Lower lobe of right lung (tissue), 2 donors: ENCODE data around the gene GPR149. TPM values are rescaled to one million over a fixed set of nuclear protein-coding genes. Genes with fewer than 3 reads are reported as not detected.

Experiments
- ATAC-seq, 2 donors: fragments of 200-7000 bp; cut with Tn5 transposase; one replicate each; pipeline ENCODE4 v1.9.1; 2020 to 2022; ENCODE audit warnings: mild to moderate bottlenecking in 2 of 2, moderate library complexity in 2 of 2
- DNase-seq: peaks from one replicate; pipeline ENCODE4 v3.0.0-alpha.2; 2020
- H3K27ac ChIP-seq: fragments of 200-600 bp; one replicate; pipeline ENCODE4 v1.8.0; 2022
- H3K27me3 ChIP-seq: fragments of 200-600 bp; one replicate; pipeline ENCODE4 v1.8.0; 2022; ENCODE audit warnings: low read depth
- H3K36me3 ChIP-seq: fragments of 200-600 bp; one replicate; pipeline ENCODE4 v1.8.0; 2022; ENCODE audit warnings: mild to moderate bottlenecking
- H3K4me1 ChIP-seq: fragments of 200-600 bp; one replicate; pipeline ENCODE4 v1.8.0; 2022
- H3K4me3 ChIP-seq: fragments of 200-600 bp; one replicate; pipeline ENCODE4 v1.8.0; 2022; ENCODE audit warnings: mild to moderate bottlenecking
- H3K9me3 ChIP-seq: fragments of 200-600 bp; one replicate; pipeline ENCODE4 v1.8.0; 2022
- CTCF ChIP-seq: fragments of 200-600 bp; IDR thresholded peaks from one replicate; pipeline ENCODE4 v1.8.0; 2022; ENCODE audit warnings: antibody characterized with exemption, mild to moderate bottlenecking
- intact Hi-C: fragments of 100-400 bp; cut with DNase I; formaldehyde crosslinking; loops from one replicate; pipeline ENCODE4 v1.11.0; 2022
- total RNA-seq: library from RNA; stranded (reverse); fragmentation: NEBNext Ultra II Directional; extraction: Animal tissue kit (Norgen Biotek cat#: 25700); gene quantifications from one replicate; pipeline ENCODE4 v1.2.1, GENCODE V29; 2021
- donor health status: DM: no; HTN: yes; CAD: no; lungs with severe emphysema.

GPR149 gene
- total RNA-seq, 1 donor from 2014 or later, result not detected

- intact Hi-C loops, result no loop called here
- no peak for TF ChIP-seq CTCF
Observed at GRCh38 chr3:154364849-154365248, 65.1 kb downstream of the GPR149 start.

DNA sequence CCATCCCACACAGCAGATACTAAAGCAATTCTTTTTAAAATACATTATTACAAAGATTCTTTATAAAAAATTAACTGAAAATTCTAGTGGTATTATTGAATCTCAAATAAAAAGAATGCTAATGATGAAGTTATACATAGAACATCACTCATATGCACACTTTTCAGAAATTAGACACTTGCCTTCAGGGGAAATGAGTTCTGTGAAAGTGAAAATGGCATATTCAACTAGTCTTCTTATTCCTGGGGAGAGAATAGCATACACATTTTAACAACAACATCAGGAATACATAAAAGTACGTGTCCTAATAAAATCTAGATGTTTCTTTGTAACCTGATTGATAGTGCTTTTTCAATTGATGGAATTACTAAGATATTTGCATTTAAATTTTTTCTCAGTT is 68.9 kb downstream of the GPR149 start:
- H3K9me3 ChIP-seq, result peaks cover 7% of the 10 kb centered on the region
- no peak for DNase-seq
- no peaks in the 10 kb centered on the region for H3K4me1 ChIP-seq
- TF ChIP-seq CTCF, result no peak
- H3K27me3 ChIP-seq, result no peaks in the 10 kb centered on the region
- intact Hi-C loops, result no loop called here
- no peak overlapping the region for H3K27ac ChIP-seq
- no peaks in the 10 kb centered on the region for H3K36me3 ChIP-seq
- no peak overlapping the region for H3K4me3 ChIP-seq
- ATAC-seq, result no peak

More at GRCh38 chr3:154364849-154365248, 65.1 kb downstream of the GPR149 start:
- Histone ChIP-seq H3K4me3 (no peak overlapping the region), H3K4me1 (no peaks in the 10 kb centered on the region), H3K36me3 (no peaks in the 10 kb centered on the region), H3K27ac (no peak overlapping the region), H3K27me3 (no peaks in the 10 kb centered on the region), H3K9me3 (peaks cover 7% of the 10 kb centered on the region)
- DNase-seq (no peak), ATAC-seq (no peak)

- DNase-seq (no peak), ATAC-seq (no peak)
- no peak for TF ChIP-seq CTCF
- no peaks in the 10 kb centered on the region for H3K4me1 ChIP-seq
- intact Hi-C loops, result no loop called here
- no peak overlapping the region for H3K4me3 ChIP-seq
- no peaks in the 10 kb centered on the region for H3K27me3 ChIP-seq
- H3K9me3 ChIP-seq, result no peaks in the 10 kb centered on the region
- no peaks in the 10 kb centered on the region for H3K36me3 ChIP-seq
- no peak overlapping the region for H3K27ac ChIP-seq
Observed at GRCh38 chr3:154356009-154356408, 74.0 kb downstream of the GPR149 start.

DNA sequence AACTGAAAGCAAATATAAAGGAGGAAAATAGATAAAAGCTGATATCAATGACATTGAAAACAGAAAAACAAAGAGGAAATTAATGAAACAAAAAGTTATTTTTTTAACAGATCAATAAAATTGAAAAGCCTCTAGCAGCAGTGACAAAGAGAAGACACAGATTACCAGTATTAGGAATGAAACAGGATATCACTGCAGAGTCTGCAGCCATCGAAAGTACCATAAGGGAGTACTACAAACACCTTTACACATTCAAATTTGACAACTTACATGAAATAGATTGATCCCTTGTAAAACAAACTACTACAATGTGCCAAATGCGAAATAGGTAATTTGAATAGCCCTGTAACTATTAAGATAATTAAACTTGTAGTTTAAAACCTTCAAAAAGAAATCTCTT is 80.8 kb downstream of the GPR149 start:
- no peaks in the 10 kb centered on the region for H3K36me3 ChIP-seq
- TF ChIP-seq CTCF, result no peak
- DNase-seq (no peak), ATAC-seq (no peak)
- intact Hi-C loops, result no loop called here
- no peaks in the 10 kb centered on the region for H3K4me1 ChIP-seq
- no peaks in the 10 kb centered on the region for H3K9me3 ChIP-seq
- H3K4me3 ChIP-seq, result no peak overlapping the region
- no peak overlapping the region for H3K27ac ChIP-seq
- no peaks in the 10 kb centered on the region for H3K27me3 ChIP-seq

- Histone ChIP-seq H3K36me3 (no peaks in the 10 kb centered on the region), H3K27me3 (no peaks in the 10 kb centered on the region), H3K4me1 (no peaks in the 10 kb centered on the region), H3K27ac (no peak overlapping the region), H3K9me3 (no peaks in the 10 kb centered on the region), H3K4me3 (no peak overlapping the region)
- TF ChIP-seq CTCF, result no peak
- ATAC-seq, result no peak
- DNase-seq, result no peak
- intact Hi-C loops, result no loop called here
Observed at GRCh38 chr3:154345422-154346122, 84.4 kb downstream of the GPR149 start.
